ENCODE data around the gene PGD. TPM values are rescaled to one million over a fixed set of nuclear protein-coding genes. Genes with fewer than 3 reads are reported as not detected.

Gene PGD
- total RNA-seq, 1 donor, result 108 TPM

DNA sequence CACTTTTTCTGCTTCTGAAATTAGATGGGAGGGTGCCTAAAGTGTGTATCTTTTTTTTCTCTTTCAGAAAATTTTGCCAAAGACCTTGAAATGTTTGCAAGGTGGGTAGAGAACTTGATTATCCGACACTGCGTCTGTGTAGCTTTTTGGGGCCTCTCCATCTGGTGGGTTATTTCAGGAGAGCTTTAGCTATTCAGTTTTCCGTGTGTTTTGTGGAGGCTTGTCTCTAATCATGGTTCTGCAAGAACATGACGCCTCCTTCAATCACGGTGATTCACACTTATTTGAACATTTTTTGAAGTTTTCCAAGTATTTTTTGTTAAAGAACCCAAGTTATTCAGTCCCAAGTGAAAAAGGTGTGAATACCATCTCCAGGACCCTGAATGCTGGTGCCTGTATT, 35.7 kb downstream of the PGD start:
- no peak overlapping the region for H3K4me3 ChIP-seq (ENCODE audit: low read depth, low read length)
- TF ChIP-seq, protein P1, sequence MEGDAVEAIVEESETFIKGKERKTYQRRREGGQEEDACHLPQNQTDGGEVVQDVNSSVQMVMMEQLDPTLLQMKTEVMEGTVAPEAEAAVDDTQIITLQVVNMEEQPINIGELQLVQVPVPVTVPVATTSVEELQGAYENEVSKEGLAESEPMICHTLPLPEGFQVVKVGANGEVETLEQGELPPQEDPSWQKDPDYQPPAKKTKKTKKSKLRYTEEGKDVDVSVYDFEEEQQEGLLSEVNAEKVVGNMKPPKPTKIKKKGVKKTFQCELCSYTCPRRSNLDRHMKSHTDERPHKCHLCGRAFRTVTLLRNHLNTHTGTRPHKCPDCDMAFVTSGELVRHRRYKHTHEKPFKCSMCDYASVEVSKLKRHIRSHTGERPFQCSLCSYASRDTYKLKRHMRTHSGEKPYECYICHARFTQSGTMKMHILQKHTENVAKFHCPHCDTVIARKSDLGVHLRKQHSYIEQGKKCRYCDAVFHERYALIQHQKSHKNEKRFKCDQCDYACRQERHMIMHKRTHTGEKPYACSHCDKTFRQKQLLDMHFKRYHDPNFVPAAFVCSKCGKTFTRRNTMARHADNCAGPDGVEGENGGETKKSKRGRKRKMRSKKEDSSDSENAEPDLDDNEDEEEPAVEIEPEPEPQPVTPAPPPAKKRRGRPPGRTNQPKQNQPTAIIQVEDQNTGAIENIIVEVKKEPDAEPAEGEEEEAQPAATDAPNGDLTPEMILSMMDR (IDR thresholded peaks at IDR 0.05; ENCODE audit: insufficient read depth, low read length), result no peak
- DNase-seq (ENCODE audit: low read depth), result no peak

DNA sequence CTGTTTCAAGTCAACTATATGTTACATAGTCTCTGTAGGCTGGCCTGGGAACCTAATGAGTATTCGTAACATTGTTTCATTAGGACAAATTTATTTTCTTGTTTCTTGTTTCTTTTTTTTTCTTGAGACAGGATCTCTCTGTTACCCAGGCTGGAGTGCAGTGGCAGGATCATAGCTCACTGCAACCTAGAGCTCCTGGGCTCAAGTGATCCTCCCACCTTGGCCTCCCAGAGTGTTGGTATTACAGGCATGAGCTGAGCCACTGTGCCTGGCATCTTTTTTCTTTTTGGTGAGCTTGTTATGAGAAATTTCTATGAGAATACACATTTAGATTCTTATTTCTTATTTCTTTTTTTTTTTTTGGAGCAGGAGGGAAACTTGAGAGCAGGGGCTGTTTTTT, 38.2 kb downstream of the PGD start:
- no peak for DNase-seq (ENCODE audit: low read depth)
- H3K4me3 ChIP-seq (ENCODE audit: low read depth, low read length), result no peak overlapping the region
- TF ChIP-seq, protein P1 (IDR thresholded peaks at IDR 0.05; ENCODE audit: insufficient read depth, low read length), result no peak

DNA sequence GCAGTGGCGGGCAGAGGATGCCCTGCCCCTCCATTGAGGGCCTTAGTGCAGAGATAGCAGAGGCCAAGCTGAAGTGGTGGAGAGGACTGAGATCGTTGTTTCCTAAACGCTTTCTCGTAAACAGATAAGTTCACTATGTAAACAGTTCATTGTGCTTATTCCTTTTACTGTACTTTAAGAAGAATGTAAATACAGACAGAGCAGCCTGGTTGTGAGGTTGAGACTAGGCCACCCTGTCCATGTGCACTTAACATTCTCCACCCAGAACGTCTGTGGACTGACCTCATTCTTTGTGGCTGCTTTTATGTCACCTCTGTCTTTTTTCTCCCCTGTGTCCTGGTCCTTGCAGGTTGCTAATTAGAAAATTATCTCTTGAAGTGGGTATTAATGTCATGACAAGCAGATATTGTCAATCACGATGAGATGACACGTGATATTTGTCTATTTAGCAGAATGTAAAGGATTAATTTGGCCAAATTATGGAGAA, 39.9 kb downstream of the PGD start:
- no peak for DNase-seq (ENCODE audit: low read depth)
- no peak overlapping the region for H3K4me3 ChIP-seq (ENCODE audit: low read depth, low read length)
- TF ChIP-seq, protein P1 (IDR thresholded peaks at IDR 0.05; ENCODE audit: insufficient read depth, low read length), result no peak

DNA sequence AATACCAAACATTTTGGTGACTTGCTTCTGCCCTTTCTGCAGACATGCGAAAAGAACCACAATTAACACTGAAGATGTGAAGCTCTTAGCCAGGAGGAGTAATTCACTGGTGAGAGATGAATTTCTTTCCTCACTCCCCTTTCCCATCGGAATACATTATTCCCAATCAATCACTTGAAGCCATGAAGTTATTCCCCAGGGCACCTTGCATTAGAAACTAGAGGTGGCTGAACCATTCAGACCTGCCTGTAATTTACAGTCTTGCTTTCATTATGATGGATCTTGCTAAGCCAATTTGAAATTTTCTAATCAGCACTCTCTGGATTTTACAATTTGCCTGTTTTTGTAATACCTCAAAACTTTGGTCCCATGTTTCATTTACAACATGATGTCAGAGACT, 41.4 kb downstream of the PGD start:
- no peak overlapping the region for H3K4me3 ChIP-seq (ENCODE audit: low read depth, low read length)
- no peak for DNase-seq (ENCODE audit: low read depth)
- TF ChIP-seq, protein P1 (IDR thresholded peaks at IDR 0.05; ENCODE audit: insufficient read depth, low read length), result no peak

DNA sequence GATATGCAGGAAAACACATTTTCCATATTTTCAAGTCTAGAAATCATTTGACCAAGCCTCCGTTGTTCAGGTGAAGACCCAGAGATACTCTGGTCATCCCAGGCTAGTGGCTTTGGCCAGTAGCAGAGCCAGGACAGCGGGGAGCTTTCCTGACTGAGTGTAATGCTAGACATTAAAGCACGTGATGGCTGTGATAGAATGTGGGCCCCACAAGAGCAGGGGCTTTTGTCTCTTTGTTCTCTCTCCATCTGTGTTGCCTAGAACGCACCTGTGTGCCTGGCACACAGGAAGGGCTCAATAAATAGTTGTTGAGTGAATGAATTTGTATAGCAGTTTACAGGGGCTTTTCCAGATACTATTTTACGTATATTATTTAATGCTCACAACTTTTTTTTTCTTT, 41.9 kb downstream of the PGD start:
- TF ChIP-seq, protein P1 (IDR thresholded peaks at IDR 0.05; ENCODE audit: insufficient read depth, low read length), result no peak
- DNase-seq (ENCODE audit: low read depth), result no peak
- no peak overlapping the region for H3K4me3 ChIP-seq (ENCODE audit: low read depth, low read length)

DNA sequence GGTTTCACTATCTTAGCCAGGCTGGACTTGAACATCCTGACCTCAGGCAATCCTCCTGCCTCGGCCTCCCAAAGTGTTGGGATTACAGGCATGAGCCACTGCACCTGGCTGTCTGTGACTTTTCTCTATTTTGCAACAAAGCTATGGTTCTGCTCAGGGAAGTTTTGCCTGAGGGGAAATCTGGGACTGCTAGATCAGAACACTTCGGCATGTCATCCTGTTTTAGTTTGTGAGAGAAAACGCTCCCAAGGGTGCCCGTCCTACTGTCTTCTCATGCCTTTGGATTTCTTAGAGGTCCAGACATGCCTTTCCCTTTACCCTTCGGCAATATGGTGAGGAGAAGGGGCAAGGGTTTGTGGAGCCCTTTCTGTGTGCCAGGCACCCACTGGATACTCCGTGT, 45.4 kb downstream of the PGD start:
- DNase-seq (ENCODE audit: low read depth), result no peak
- TF ChIP-seq, protein P1 (IDR thresholded peaks at IDR 0.05; ENCODE audit: insufficient read depth, low read length), result no peak
- no peak overlapping the region for H3K4me3 ChIP-seq (ENCODE audit: low read depth, low read length)

DNA sequence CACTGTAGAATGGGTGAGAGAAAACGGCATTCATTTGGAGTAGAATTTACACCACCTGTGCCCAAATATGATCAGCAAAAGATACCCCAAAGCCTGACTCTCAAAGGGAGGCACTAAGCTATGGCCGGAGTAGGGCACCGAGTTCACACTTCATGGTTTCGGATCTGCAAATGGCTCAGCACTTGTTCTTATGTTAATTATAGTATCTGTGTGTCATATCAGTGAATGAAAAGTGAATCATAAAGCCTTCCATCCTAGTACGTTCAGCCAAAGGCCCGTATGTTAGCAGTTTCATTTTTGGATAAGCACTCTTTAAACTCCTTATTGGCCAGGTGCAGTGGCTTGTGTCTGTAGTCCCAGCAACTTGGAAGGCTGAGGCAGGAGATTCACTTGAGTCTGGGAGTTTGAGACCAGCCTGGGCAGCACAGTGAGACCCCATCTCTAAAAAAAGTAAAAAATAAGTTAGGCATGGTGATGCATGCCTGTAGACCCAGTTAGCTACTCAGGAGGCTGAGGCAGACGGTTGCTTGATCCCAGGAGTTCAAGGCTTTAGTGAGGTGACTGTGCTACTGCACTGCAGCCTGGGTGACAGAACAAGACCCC, 46.0 kb downstream of the PGD start:
- TF ChIP-seq, protein P1 (IDR thresholded peaks at IDR 0.05; ENCODE audit: insufficient read depth, low read length), result no peak
- no peak overlapping the region for H3K4me3 ChIP-seq (ENCODE audit: low read depth, low read length)
- DNase-seq (ENCODE audit: low read depth), result no peak
